SK-N-MC (cell line): Measurements from ENCODE around the gene PITX2.

Experiments used
- EZH2 ChIP-seq: fragments of 200-600 bp; sonication (generic); IDR thresholded peaks from one replicate; pipeline ENCODE4 v1.6.1; 2017; ENCODE audit warnings: antibody characterized with exemption
- POLR2AphosphoS5 ChIP-seq: IDR thresholded peaks from 2 replicates; pipeline ENCODE4 v1.6.1; 2012; ENCODE audit warnings: mild to moderate bottlenecking, low read depth, low read length, borderline replicate concordance

DNA sequence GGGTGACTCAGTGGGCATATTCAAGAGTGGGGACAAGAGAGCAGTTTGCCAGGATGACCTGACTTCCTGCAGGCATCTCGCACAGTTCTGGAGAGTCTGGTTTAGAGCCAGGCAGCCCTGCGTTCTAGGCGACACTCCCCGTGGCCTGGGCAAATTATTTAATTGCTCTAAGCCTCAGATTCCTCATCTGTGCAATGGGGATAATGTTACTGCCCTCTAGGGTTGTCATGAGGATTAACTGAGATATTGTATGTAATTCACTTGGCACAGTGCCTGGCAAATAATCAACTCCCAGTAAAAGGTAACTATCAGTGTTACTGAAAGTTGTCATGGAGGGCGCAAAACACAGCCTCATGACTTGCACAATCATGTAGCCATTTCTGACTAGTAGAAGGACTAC lies 48.8 kb upstream of the PITX2 start:
- TF ChIP-seq EZH2 (no peak), POLR2AphosphoS5 (no peak)
